A673 (cell line): Measurements from ENCODE around the gene CKAP4. TPM values are rescaled to one million over a fixed set of nuclear protein-coding genes. Genes with fewer than 3 reads are reported as not detected.

Experiments
- BruUV-seq: library from RNA; stranded (reverse); fragments of 400-500 nt; replicated peaks from 2 replicates; lab custom pipeline; 2021; lab: Mats Ljungman, UMichigan
- CTCF ChIA-PET: fragments of 300-600 bp; sonication (Branson Sonifier 250); formaldehyde crosslinking; loops from one replicate; lab custom pipeline; 2022; ENCODE audit warnings: antibody characterized with exemption; lab: Charles Lee
- POLR2A ChIA-PET: fragments of 300-600 bp; sonication (Branson Sonifier 250); formaldehyde crosslinking; loops from one replicate; lab custom pipeline; 2022; ENCODE audit warnings: antibody characterized with exemption; ENCODE audit not compliant: low non-redundant PET; lab: Charles Lee
- DNase-seq: peaks from one replicate; pipeline ENCODE4 v3.0.0-alpha.2; 2015; ENCODE audit warnings: low spot score
- H3K27ac ChIP-seq: fragments of 200-600 bp; sonication (generic); 2 replicates; pipeline ENCODE4 v1.5.1; 2016; ENCODE audit warnings: mixed run types, low read depth, mild to moderate bottlenecking, mixed read lengths, antibody characterized with exemption, low read length; ENCODE audit not compliant: poor library complexity, severe bottlenecking
- H3K27me3 ChIP-seq: fragments of 200-600 bp; sonication (generic); replicated peaks from 2 replicates; pipeline ENCODE4 v1.6.1; 2017; ENCODE audit warnings: mixed run types, low read depth, mild to moderate bottlenecking, mixed read lengths, antibody characterized with exemption, low read length; ENCODE audit not compliant: insufficient read depth, poor library complexity
- H3K36me3 ChIP-seq: fragments of 200-600 bp; sonication (generic); 2 replicates; pipeline ENCODE4 v1.6.1; 2016; ENCODE audit warnings: mixed run types, mild to moderate bottlenecking, mixed read lengths, antibody characterized with exemption, low read length; ENCODE audit not compliant: insufficient read depth, poor library complexity, severe bottlenecking
- H3K4me1 ChIP-seq: fragments of 200-600 bp; sonication (generic); 2 replicates; pipeline ENCODE4 v1.6.1; 2017; ENCODE audit warnings: mixed run types, mild to moderate bottlenecking, mixed read lengths, antibody characterized with exemption, low read length; ENCODE audit not compliant: insufficient read depth, poor library complexity, severe bottlenecking
- H3K4me3 ChIP-seq: fragments of 200-600 bp; sonication (generic); 2 replicates; pipeline ENCODE4 v1.5.1; 2016; ENCODE audit warnings: low read depth, mixed run types, mild to moderate bottlenecking, mixed read lengths, low read length; ENCODE audit not compliant: poor library complexity, severe bottlenecking
- H3K9me3 ChIP-seq: fragments of 200-600 bp; sonication (generic); 2 replicates; pipeline ENCODE4 v1.6.1; 2016; ENCODE audit warnings: mixed run types, low read depth, mild to moderate bottlenecking, mixed read lengths, antibody characterized with exemption, low read length; ENCODE audit not compliant: poor library complexity, severe bottlenecking
- CTCF ChIP-seq: fragments of 300-800, 200-600 bp; sonication (generic); conservative IDR thresholded peaks from 2 replicates; pipeline ENCODE4 v1.5.1; 2017; ENCODE audit warnings: low read depth, mild to moderate bottlenecking, antibody characterized with exemption, low read length, moderate library complexity, mixed read lengths
- EZH2 ChIP-seq: fragments of 200-600 bp; sonication (generic); IDR thresholded peaks from 2 replicates; pipeline ENCODE4 v1.6.1; 2017; ENCODE audit warnings: borderline replicate concordance, low read depth, mild to moderate bottlenecking, mixed read lengths, antibody characterized with exemption, low read length; ENCODE audit not compliant: poor library complexity, severe bottlenecking
- intact Hi-C: fragments of 100-400 bp; cut with micrococcal nuclease; formaldehyde crosslinking; loops from one replicate; pipeline ENCODE4 v1.10.0; 2022; ENCODE audit not compliant: unreplicated experiment
- total RNA-seq: library from RNA; stranded (reverse); gene quantifications from 2 replicates; pipeline ENCODE4 v1.2.3, GENCODE V29; 2021

CKAP4 gene
- total RNA-seq, 1 experiment from 2014 or later: 81.8 TPM

DNA sequence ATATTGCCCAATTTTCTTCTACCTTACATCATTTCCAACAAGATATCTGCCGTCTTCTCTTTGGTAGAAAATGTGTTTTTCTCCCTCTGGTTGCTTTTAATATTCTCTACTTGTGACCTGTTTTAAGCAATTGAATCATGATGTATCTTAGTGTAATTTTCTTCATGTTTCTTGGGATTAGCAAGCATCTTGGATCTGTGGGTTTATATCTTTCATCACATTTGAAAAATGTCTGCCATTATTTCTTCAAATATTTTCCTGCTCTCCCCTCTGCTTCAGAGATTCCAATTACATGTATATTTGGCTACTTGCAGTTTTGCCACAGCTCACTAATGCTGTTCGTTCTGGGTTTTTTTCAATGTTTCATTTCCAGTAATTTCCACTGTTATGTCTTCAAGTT lies 30.1 kb downstream of the CKAP4 start:
- H3K9me3 ChIP-seq: peaks cover 14% of the 10 kb centered on the region
- intact Hi-C loops: no loop called here
- H3K36me3 ChIP-seq: no peaks in the 10 kb centered on the region
- H3K4me1 ChIP-seq: no peaks in the 10 kb centered on the region
- DNase-seq: no peak
- H3K27ac ChIP-seq: no peak overlapping the region
- peaks cover 9% of the 10 kb centered on the region for H3K27me3 ChIP-seq
- CTCF ChIA-PET: no interaction called here
- no peak overlapping the region for H3K4me3 ChIP-seq
- POLR2A ChIA-PET: no interaction called here
- no TSS peak for BruUV-seq
- TF ChIP-seq CTCF: no peak
- no peak for TF ChIP-seq EZH2

DNA sequence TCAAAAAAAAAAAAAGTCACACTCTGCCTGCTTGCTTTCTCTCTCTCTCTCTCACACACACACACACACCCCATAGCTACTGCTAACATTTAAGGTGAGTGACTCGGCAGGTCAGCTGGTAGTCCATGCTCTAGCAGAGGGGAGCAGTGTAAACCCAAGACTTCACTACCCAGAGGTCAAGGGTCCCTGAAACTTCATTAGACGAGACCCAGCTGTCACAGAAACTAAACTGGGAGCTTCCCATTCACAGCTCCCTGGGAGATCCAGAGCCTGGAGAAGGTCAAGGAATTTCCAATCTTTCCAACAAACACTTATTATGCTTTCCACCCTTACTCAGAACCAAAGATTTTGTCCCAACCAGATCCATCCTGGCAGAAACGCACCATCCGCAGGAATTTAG lies 33.2 kb downstream of the CKAP4 start:
- DNase-seq: no peak
- BruUV-seq: no TSS peak
- ChIA-PET POLR2A (interaction anchor here (0.7 kb wide), 1 partner anchor 142 kb away, joined by 6 read pairs; no protein-coding TSS in a partner anchor), CTCF (no interaction called here)
- TF ChIP-seq EZH2 (no peak), CTCF (no peak)
- H3K9me3 ChIP-seq: peaks cover 14% of the 10 kb centered on the region
- no peak overlapping the region for H3K4me3 ChIP-seq
- H3K27ac ChIP-seq: no peak overlapping the region
- intact Hi-C loops: no loop called here
- no peaks in the 10 kb centered on the region for H3K36me3 ChIP-seq
- H3K27me3 ChIP-seq: peaks cover 4% of the 10 kb centered on the region
- H3K4me1 ChIP-seq: no peaks in the 10 kb centered on the region

GRCh38 chr12:106213662-106214061 lies 34.2 kb downstream of the CKAP4 start:
- CTCF ChIA-PET: no interaction called here
- no peak for TF ChIP-seq CTCF
- no peak for TF ChIP-seq EZH2
- intact Hi-C loops: no loop called here
- no peak for DNase-seq
- no TSS peak for BruUV-seq
- Histone ChIP-seq H3K27ac (no peak overlapping the region), H3K4me3 (no peak overlapping the region), H3K36me3 (no peaks in the 10 kb centered on the region), H3K4me1 (no peaks in the 10 kb centered on the region), H3K27me3 (peaks cover 4% of the 10 kb centered on the region), H3K9me3 (peaks cover 14% of the 10 kb centered on the region)
- POLR2A ChIA-PET: no interaction called here
